ENCODE data around the gene ACHE.

Gene ACHE

DNA sequence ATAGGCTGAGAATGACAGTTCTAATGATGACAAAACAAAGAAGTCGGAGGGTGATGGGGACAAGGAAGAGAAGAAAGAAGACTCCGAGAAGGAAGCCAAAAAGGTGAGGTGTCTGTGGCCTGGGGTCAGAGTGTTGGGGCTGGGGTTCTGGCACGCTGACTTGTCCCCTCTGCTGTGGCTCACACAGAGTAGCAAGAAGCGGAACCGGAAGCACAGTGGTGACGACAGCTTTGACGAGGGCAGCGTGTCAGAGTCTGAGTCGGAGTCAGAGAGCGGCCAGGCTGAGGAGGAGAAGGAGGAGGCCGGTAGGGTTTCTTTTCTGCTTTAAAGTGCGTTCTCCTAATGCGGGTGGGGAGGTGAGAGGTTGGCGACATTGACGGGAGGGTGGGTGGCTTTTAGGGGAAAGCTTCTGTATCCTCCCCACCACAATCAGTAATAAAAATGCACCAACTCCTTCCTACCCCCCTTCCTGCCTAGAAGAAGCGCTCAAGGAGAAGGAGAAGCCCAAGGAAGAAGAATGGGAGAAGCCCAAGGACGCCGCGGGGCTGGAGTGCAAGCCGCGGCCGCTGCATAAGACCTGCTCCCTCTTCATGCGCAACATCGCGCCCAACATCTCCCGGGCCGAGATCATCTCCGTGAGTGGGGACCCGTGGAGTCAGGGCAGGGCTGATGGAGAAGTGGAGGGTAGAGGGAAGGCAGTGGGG lies 10.8 kb downstream of the ACHE start:
- DNase-seq = no peak

DNA sequence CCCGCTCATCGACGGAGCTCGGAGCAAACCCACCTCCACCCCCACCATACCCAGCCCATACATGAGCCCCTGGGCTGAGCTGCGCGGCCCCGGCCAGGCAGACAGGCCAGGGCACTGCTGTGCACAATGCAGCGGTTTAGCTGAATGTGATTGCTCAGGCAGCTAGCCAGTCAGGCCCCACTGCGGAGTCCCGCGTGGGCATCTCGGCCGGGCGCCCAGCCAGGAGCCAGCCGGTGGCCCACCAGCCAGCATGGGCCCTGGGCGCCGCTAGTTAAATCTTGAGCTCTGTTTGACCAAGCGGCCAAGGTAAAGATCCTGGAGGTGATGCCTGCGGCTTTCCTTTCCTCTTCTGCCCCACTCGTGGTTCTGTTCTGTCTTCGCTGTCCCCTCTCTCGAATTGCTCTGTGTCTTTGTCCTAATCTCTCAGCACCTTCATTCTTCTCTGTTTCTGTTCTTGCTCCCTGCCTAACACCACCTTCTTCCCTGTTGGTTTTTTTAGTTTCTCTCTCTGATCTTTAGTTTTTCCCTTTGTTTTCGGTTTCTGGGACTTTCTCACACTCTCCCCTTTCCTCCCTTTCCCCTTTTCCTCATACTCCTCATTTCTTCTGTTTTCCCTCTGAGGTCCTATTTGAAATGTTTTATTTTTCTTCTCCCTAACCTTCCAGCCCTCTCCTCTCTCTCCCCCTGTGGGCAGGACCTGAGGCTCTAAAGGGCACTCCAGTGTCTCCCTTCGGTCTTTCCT lies 12.7 kb downstream of the ACHE start:
- DNase-seq = no peak

GRCh38 chr7:100882201-100882600 lies 13.5 kb downstream of the ACHE start:
- DNase-seq = no peak

DNA sequence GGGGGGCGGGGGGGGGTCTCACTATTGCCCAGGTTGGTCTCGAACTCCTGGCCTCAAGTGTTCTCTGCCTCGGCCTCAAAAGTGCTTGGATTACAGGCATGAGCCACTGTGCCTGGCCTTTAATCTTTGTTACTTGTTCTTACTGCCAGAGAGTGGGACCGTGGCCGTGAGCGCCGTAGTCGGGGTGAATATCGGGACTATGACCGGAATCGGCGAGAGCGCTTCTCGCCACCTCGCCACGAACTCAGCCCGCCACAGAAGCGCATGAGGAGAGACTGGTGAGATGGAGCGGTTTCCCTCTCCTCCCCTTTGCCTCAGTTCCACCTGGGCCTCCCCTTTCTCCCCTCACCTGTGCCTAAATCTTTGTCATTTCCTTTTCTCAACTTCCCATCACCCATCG lies 14.6 kb downstream of the ACHE start:
- no peak for DNase-seq

- DNase-seq = no peak
Observed at GRCh38 chr7:100880645-100881044, 15.0 kb downstream of the ACHE start.

GRCh38 chr7:100879685-100880261 lies 15.9 kb downstream of the ACHE start:
- no peak for DNase-seq

GRCh38 chr7:100878685-100879084 lies 17.0 kb downstream of the ACHE start:
- no peak for DNase-seq

GRCh38 chr7:100878013-100878412 lies 17.7 kb downstream of the ACHE start:
- no peak for DNase-seq

- peak; percentile 42 for DNase-seq
Observed at GRCh38 chr7:100875356-100875751, 20.3 kb downstream of the ACHE start.

DNA sequence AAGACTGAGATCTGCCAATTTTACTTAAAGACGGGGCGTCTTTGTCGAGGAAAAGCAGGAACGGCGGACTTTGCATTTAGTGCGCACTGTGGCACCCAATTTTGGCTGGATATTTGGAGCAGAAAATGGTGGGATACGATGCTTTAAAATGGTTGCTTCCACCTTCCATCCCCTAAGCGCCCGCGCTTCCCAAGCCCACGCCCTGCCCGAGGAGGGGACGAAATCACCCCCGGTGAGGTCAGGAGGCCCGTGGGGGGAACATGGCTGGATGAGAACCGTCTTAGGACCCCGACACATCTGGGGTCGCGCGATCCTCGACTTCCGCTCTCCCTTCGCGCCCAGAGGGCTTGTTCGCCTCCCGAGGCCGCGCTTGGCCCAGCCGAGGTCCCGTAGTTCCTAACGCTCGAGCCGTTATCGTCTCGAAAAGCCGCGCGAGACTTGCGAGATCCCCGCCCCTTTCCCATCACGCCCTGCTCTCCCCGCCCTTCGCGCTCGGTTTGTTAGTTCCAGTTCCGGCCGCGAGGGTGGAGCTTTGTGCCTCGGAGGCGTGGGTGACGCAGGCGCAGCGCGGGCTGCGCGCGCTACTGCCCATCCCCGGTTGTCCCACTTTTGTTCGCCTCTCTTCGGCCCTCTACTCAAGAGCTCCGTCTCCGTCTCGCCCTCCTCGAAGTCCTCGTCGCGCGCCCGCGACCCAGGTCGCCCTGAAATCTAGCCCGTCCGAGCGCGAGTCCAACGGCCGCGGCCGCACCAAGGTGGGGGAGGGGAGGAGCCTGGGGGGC lies 20.9 kb downstream of the ACHE start, which contains the start of gene SRRT:
Gene SRRT, plus strand, starts transcription at position 527 of the 779 bp plus-strand sequence. CDS start 488 bp downstream, outside the sequence.
- peak; percentile 98 for DNase-seq

DNA sequence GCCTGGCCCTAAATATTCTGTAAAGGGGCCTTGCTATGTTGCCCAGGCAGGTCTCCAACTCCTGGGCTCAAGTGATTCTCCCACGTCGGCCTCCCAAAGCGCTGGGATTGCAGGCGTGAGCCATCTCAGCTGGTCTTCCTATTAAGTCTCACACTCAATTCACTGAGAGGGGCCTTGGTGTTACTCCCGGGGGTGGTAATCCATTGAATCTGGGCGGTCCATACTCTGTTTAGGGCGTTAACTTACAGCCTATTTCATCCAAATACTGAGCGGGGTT lies 21.4 kb downstream of the ACHE start:
- DNase-seq = no peak

DNA sequence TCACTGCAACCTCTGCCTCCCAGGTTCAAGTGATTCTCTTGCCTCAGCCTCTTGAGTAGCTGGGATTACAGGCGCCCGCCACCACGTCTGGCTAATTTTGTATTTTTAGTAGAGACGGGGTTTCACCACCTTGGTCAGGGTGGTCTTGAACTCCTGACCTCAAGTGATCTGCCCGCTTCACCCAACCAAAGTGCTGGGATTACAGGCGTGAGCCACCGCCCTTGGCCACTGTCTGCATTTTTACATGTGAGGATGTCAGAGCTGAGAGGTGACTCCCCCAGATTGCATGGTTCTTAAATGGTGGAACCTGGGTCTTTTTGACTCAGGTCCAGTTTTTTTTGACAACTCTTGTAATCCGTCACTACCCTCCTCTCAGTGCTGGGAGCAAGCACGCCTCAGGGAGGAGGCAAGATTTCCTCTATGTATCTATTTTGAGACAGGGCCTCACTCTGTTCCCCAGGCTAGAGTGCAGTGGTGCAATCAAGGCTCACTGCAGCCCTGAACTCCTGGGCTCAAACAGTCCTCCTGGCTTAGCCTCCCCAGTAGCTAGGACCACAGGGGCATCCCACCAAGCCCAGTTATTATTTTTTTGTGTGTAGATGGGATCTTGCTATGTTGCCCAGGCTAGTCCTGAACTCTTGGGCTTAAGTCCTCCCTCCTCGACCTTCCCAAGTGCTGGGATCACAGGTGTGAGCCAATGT lies 21.9 kb downstream of the ACHE start:
- DNase-seq = no peak

GRCh38 chr7:100867776-100868485 lies 27.8 kb downstream of the ACHE start:
- peak; percentile 44 for DNase-seq

- DNase-seq = peak; percentile 90
Observed at GRCh38 chr7:100867040-100867775, 28.5 kb downstream of the ACHE start, which contains the start of gene TRIP6. Gene TRIP6, plus strand, starts transcription at chr7:100867387. Its CDS starts 111 bp downstream, at chr7:100867498.

- no peak for DNase-seq
Observed at GRCh38 chr7:100866729-100867039, 29.0 kb downstream of the ACHE start.

GRCh38 chr7:100865938-100866728 lies 29.6 kb downstream of the ACHE start:
- peak; percentile 27 for DNase-seq

GRCh38 chr7:100865372-100865911 lies 30.2 kb downstream of the ACHE start:
- no peak for DNase-seq

DNA sequence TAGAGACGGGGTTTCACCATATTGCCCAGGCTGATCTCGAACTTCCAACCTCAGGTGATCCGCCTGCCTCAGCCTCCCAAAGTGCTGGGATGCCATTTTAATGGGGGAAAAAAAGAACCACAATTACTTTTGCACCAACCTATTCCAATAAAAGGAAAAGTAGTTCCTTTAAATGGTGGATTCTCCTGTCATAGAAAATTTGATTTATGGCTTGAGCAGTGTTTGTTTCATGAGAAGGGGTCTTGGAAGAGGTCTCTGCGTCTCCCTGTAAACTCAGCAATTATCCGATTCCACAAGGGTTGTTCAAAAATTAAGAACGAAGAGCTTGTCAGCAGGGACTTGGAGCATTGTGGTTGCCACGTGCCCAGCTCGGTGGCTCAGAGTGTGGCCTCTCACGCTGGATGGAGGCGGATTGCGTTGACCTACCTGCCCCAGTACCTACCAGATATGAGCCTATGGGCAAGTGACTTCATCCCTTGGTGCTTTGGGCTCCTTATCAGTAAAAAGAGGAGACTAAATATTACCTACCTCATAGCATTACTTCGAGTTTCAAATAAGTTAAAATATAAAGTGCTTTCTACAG lies 31.3 kb downstream of the ACHE start:
- no peak for DNase-seq

DNA sequence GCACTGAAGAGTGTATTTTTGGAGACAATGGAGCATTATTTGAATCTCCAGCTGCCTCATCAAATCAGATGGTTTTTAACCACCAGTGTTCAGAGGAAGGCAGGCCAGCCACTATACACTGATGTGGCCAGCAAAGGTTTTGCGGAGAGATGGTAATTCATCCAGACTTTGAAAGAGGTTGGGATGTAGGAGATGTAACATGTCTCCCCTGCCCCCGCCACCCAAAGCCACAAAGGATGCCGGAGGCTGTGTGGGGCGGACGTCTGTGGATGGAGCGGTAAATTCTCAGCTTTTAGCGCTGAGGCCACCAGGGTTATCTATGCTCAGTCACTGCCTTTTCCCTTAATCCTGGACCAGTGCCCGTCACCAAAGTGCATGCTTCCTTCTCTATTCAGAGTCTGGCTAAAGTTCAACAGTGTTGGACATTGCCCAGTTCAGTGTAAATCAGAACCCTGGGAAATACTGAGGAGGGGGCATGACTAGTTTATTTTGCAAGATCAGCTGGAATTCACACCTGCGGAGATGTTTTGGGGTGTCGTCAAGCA lies 32.2 kb downstream of the ACHE start:
- no peak for DNase-seq
